Activated T-cell treated with anti-CD3 and anti-CD28 coated beads, Interleukin-2, amount 50 U/mL, for 72 hours (primary cell): ENCODE measurements around the gene C7. TPM values are rescaled to one million over a fixed set of nuclear protein-coding genes. Genes with fewer than 3 reads are reported as not detected.
A peak's percentile ranks its signal among the peaks of the same experiment; 100 is the strongest.
"Not testable (repeated sequence)": the region's sequence is repeated elsewhere in the genome, so short reads cannot be mapped to it uniquely, and the experiment has no call there.

Source experiments
- ATAC-seq, 2 donors: fragments of 150-1000 bp; cut with Tn5 transposase; replicated peaks in 1 of 2; 2 replicates each; pipeline ENCODE4 v1.10.0; 2021; ENCODE audit warnings: moderate library complexity in 2 of 2, mild to moderate bottlenecking in 1 of 2
- DNase-seq, 2 donors: peaks; one replicate each; pipeline ENCODE4 v3.0.0; 2021 to 2022; ENCODE audit warnings: mixed read lengths in 1 of 2
- H3K27ac Mint-ChIP-seq: one replicate; pipeline ENCODE4 v1.8.0; 2022; ENCODE audit warnings: mild to moderate bottlenecking, moderate library complexity, mixed read lengths
- H3K27me3 Mint-ChIP-seq: one replicate; pipeline ENCODE4 v1.8.0; 2022; ENCODE audit warnings: low read depth, mixed read lengths
- H3K36me3 Mint-ChIP-seq, 2 donors: one replicate each; pipeline ENCODE4 v1.8.0; 2022; ENCODE audit warnings: mixed read lengths in 2 of 2, mild to moderate bottlenecking in 1 of 2; ENCODE audit not compliant: insufficient read depth in 2 of 2
- H3K4me1 Mint-ChIP-seq: one replicate; pipeline ENCODE4 v1.8.0; 2022; ENCODE audit warnings: low read depth, mixed read lengths
- H3K4me3 Mint-ChIP-seq, 2 donors: one replicate each; pipeline ENCODE4 v1.8.0; 2022; ENCODE audit warnings: mild to moderate bottlenecking in 2 of 2, mixed read lengths in 2 of 2, moderate library complexity in 2 of 2
- H3K9me3 Mint-ChIP-seq, 2 donors: one replicate each; pipeline ENCODE4 v1.8.0; 2022; ENCODE audit warnings: mixed read lengths in 2 of 2
- total RNA-seq, 2 donors: library from RNA; stranded (reverse); gene quantifications; one replicate each; pipeline ENCODE4 v1.2.3, GENCODE V29; 2022

The C7 gene
- total RNA-seq: not detected

GRCh38 chr5:40909264-40909663 lies at the start of gene C7:
Gene C7, plus strand, starts transcription at chr5:40909497. Its CDS starts 114 bp downstream, at chr5:40909611.
- Mint-ChIP-seq H3K27ac (no peak within 1 kb of the TSS), H3K9me3 (no peaks in the 10 kb centered on the region), H3K4me3 (no peak within 1 kb of the TSS), H3K27me3 (peaks cover 26% of the 10 kb centered on the region), H3K36me3 (no peaks in the 10 kb centered on the region), H3K4me1 (no peaks in the 10 kb centered on the region)
- ATAC-seq (no peak), DNase-seq (no peak)

GRCh38 chr5:40860711-40861110 lies 48.6 kb upstream of the C7 start:
- no peaks in the 10 kb centered on the region for H3K9me3 Mint-ChIP-seq
- H3K27me3 Mint-ChIP-seq: no peaks in the 10 kb centered on the region
- no peak overlapping the region for H3K4me3 Mint-ChIP-seq
- no peak overlapping the region for H3K27ac Mint-ChIP-seq
- H3K36me3 Mint-ChIP-seq: peaks cover 0 to 5% of the 10 kb centered on the region in 2 donors
- ATAC-seq (no peak), DNase-seq (no peak)
- H3K4me1 Mint-ChIP-seq: no peaks in the 10 kb centered on the region

GRCh38 chr5:40865004-40865403 lies 44.3 kb upstream of the C7 start:
- H3K4me3 Mint-ChIP-seq, H3K9me3 Mint-ChIP-seq, ATAC-seq, DNase-seq, H3K27ac Mint-ChIP-seq, H3K4me1 Mint-ChIP-seq, H3K27me3 Mint-ChIP-seq, H3K36me3 Mint-ChIP-seq: not testable (repeated sequence)

GRCh38 chr5:40866844-40867243 lies 42.5 kb upstream of the C7 start:
- Mint-ChIP-seq H3K27ac (no peak overlapping the region), H3K4me1 (no peaks in the 10 kb centered on the region), H3K4me3 (no peak overlapping the region), H3K9me3 (no peaks in the 10 kb centered on the region), H3K36me3 (peaks cover 0 to 2% of the 10 kb centered on the region in 2 donors), H3K27me3 (no peaks in the 10 kb centered on the region)
- ATAC-seq: no peak
- no peak for DNase-seq

GRCh38 chr5:40869384-40869783 lies 39.9 kb upstream of the C7 start:
- Mint-ChIP-seq H3K27me3 (no peaks in the 10 kb centered on the region), H3K4me1 (no peaks in the 10 kb centered on the region), H3K9me3 (no peaks in the 10 kb centered on the region), H3K27ac (no peak overlapping the region), H3K36me3 (peaks cover 0 to 2% of the 10 kb centered on the region in 2 donors), H3K4me3 (no peak overlapping the region)
- ATAC-seq (no peak), DNase-seq (no peak)

GRCh38 chr5:40871177-40871576 lies 38.1 kb upstream of the C7 start:
- no peak overlapping the region for H3K27ac Mint-ChIP-seq

GRCh38 chr5:40872253-40872652 lies 37.0 kb upstream of the C7 start:
- H3K27me3 Mint-ChIP-seq, H3K4me1 Mint-ChIP-seq, H3K36me3 Mint-ChIP-seq, H3K9me3 Mint-ChIP-seq, H3K4me3 Mint-ChIP-seq, DNase-seq, H3K27ac Mint-ChIP-seq, ATAC-seq: not testable (repeated sequence)

More at GRCh38 chr5:40871177-40871576, 38.1 kb upstream of the C7 start:
- Mint-ChIP-seq H3K9me3 (no peaks in the 10 kb centered on the region), H3K36me3 (no peaks in the 10 kb centered on the region), H3K27me3 (no peaks in the 10 kb centered on the region), H3K4me3 (no peak overlapping the region), H3K4me1 (no peaks in the 10 kb centered on the region)
- no peak for ATAC-seq
- no peak for DNase-seq

- peaks cover 6 to 10% of the 10 kb centered on the region in 2 donors for H3K36me3 Mint-ChIP-seq
- H3K4me3 Mint-ChIP-seq: no peak overlapping the region
- H3K9me3 Mint-ChIP-seq: peaks cover 6 to 8% of the 10 kb centered on the region in 2 donors
- ATAC-seq (no peak), DNase-seq (no peak)
- H3K27ac Mint-ChIP-seq: no peak overlapping the region
- no peaks in the 10 kb centered on the region for H3K4me1 Mint-ChIP-seq
- no peaks in the 10 kb centered on the region for H3K27me3 Mint-ChIP-seq
Observed at GRCh38 chr5:40873286-40873880, 35.9 kb upstream of the C7 start.

- H3K4me3 Mint-ChIP-seq: no peak overlapping the region
- peaks cover 6 to 10% of the 10 kb centered on the region in 2 donors for H3K36me3 Mint-ChIP-seq
- H3K4me1 Mint-ChIP-seq: no peaks in the 10 kb centered on the region
- ATAC-seq: no peak
- no peaks in the 10 kb centered on the region for H3K27me3 Mint-ChIP-seq
- no peak overlapping the region for H3K27ac Mint-ChIP-seq
- peaks cover 6 to 8% of the 10 kb centered on the region in 2 donors for H3K9me3 Mint-ChIP-seq
- DNase-seq: no peak
Observed at GRCh38 chr5:40875958-40876357, 33.3 kb upstream of the C7 start.

- peak; percentile 6 to 24 for DNase-seq
- no peaks in the 10 kb centered on the region for H3K4me1 Mint-ChIP-seq
- H3K36me3 Mint-ChIP-seq: peaks cover 6 to 12% of the 10 kb centered on the region in 2 donors
- peak in 1 of 2 donors; percentile 44 for ATAC-seq
- H3K27ac Mint-ChIP-seq: no peak overlapping the region
- H3K9me3 Mint-ChIP-seq: peaks cover 6 to 8% of the 10 kb centered on the region in 2 donors
- no peak overlapping the region for H3K4me3 Mint-ChIP-seq
- H3K27me3 Mint-ChIP-seq: peaks cover 11% of the 10 kb centered on the region
Observed at GRCh38 chr5:40877371-40877988, 31.8 kb upstream of the C7 start.

GRCh38 chr5:40879163-40879942 lies 29.9 kb upstream of the C7 start:
- Mint-ChIP-seq H3K4me3 (no peak overlapping the region), H3K27ac (no peak overlapping the region), H3K27me3 (peaks cover 11% of the 10 kb centered on the region), H3K4me1 (no peaks in the 10 kb centered on the region), H3K36me3 (peaks cover 6 to 12% of the 10 kb centered on the region in 2 donors), H3K9me3 (peaks cover 6 to 8% of the 10 kb centered on the region in 2 donors)
- DNase-seq (no peak), ATAC-seq (no peak)

- Mint-ChIP-seq H3K27me3 (peaks cover 11% of the 10 kb centered on the region), H3K27ac (no peak overlapping the region), H3K4me3 (no peak overlapping the region), H3K36me3 (peaks cover 3 to 7% of the 10 kb centered on the region in 2 donors), H3K4me1 (no peaks in the 10 kb centered on the region), H3K9me3 (peaks cover 3 to 4% of the 10 kb centered on the region in 2 donors)
- ATAC-seq (no peak), DNase-seq (no peak)
Observed at GRCh38 chr5:40882291-40882690, 27.0 kb upstream of the C7 start.

- peaks cover 13% of the 10 kb centered on the region for H3K27me3 Mint-ChIP-seq
- not testable (repeated sequence) for H3K4me1 Mint-ChIP-seq, ATAC-seq, DNase-seq, H3K9me3 Mint-ChIP-seq, H3K4me3 Mint-ChIP-seq, H3K36me3 Mint-ChIP-seq, H3K27ac Mint-ChIP-seq
Observed at GRCh38 chr5:40883051-40883450, 26.2 kb upstream of the C7 start.
